H9 (cell line): ENCODE data around the gene MRM1. TPM values are rescaled to one million over a fixed set of nuclear protein-coding genes. Genes with fewer than 3 reads are reported as not detected.
A peak's percentile ranks its signal among the peaks of the same experiment; 100 is the strongest.

Experiments used
- DNase-seq: peaks from one replicate; pipeline ENCODE4 v3.0.0-alpha.2; 2017
- H2AFZ ChIP-seq: one replicate; pipeline ENCODE4 v1.6.1; 2013; ENCODE audit warnings: mild to moderate bottlenecking, low read length, control low read depth, moderate library complexity
- H2AK5ac ChIP-seq: 2 replicates; pipeline ENCODE4 v1.6.1; 2013; ENCODE audit warnings: low read length, control low read depth, mixed read lengths; ENCODE audit not compliant: insufficient read length
- H2BK120ac ChIP-seq: one replicate; pipeline ENCODE4 v1.6.1; 2013; ENCODE audit warnings: low read depth, mild to moderate bottlenecking, low read length, control low read depth, inconsistent platforms; ENCODE audit not compliant: poor library complexity, severe bottlenecking
- H2BK12ac ChIP-seq: 2 replicates; pipeline ENCODE4 v1.6.1; 2013; ENCODE audit warnings: low read length, control low read depth, mixed read lengths, low read depth; ENCODE audit not compliant: insufficient read length
- H2BK15ac ChIP-seq: 2 replicates; pipeline ENCODE4 v1.6.1; 2013; ENCODE audit warnings: low read depth, low read length, control low read depth
- H2BK20ac ChIP-seq: one replicate; pipeline ENCODE4 v1.6.1; 2013; ENCODE audit warnings: low read depth, mild to moderate bottlenecking, low read length, control low read depth, inconsistent platforms; ENCODE audit not compliant: poor library complexity, severe bottlenecking
- H2BK5ac ChIP-seq: 2 replicates; pipeline ENCODE4 v1.6.1; 2013; ENCODE audit warnings: low read length, control low read depth, mixed read lengths; ENCODE audit not compliant: insufficient read length
- H3K14ac ChIP-seq: 2 replicates; pipeline ENCODE4 v1.6.1; 2013; ENCODE audit warnings: low read length, control low read depth; ENCODE audit not compliant: insufficient read depth
- H3K18ac ChIP-seq: 2 replicates; pipeline ENCODE4 v1.6.1; 2013; ENCODE audit warnings: low read depth, mild to moderate bottlenecking, mixed read lengths, low read length, control low read depth; ENCODE audit not compliant: insufficient read length
- H3K23ac ChIP-seq: 2 replicates; pipeline ENCODE4 v1.6.1; 2013; ENCODE audit warnings: low read length, control low read depth, mixed read lengths, low read depth; ENCODE audit not compliant: insufficient read length
- H3K23me2 ChIP-seq: 2 replicates; pipeline ENCODE4 v1.6.1; 2013; ENCODE audit warnings: low read depth, mild to moderate bottlenecking, mixed read lengths, low read length, control low read depth; ENCODE audit not compliant: insufficient read length, poor library complexity, severe bottlenecking
- H3K27ac ChIP-seq: 2 replicates; pipeline ENCODE4 v1.5.1; 2013; ENCODE audit warnings: low read length, control low read depth, mixed read lengths, low read depth; ENCODE audit not compliant: insufficient read length
- H3K27me3 ChIP-seq: 2 replicates; pipeline ENCODE4 v1.6.1; 2013; ENCODE audit warnings: low read length, control low read depth, inconsistent platforms; ENCODE audit not compliant: insufficient read depth
- H3K4ac ChIP-seq: 2 replicates; pipeline ENCODE4 v1.6.1; 2013; ENCODE audit warnings: low read depth, mild to moderate bottlenecking, control low read depth, inconsistent platforms, low read length, moderate library complexity
- H3K4me1 ChIP-seq: 2 replicates; pipeline ENCODE4 v1.6.1; 2013; ENCODE audit warnings: low read length, control low read depth, inconsistent platforms; ENCODE audit not compliant: insufficient read depth
- H3K4me2 ChIP-seq: 2 replicates; pipeline ENCODE4 v1.6.1; 2013; ENCODE audit warnings: low read length, control low read depth, mixed read lengths; ENCODE audit not compliant: insufficient read length, insufficient read depth
- H3K56ac ChIP-seq: 2 replicates; pipeline ENCODE4 v1.6.1; 2013; ENCODE audit warnings: low read depth, mild to moderate bottlenecking, mixed read lengths, low read length, control low read depth; ENCODE audit not compliant: insufficient read length
- H3K79me1 ChIP-seq: 2 replicates; pipeline ENCODE4 v1.6.1; 2013; ENCODE audit warnings: low read depth, mild to moderate bottlenecking, moderate library complexity, low read length, control low read depth, inconsistent platforms; ENCODE audit not compliant: insufficient read depth, poor library complexity, severe bottlenecking
- H3K79me2 ChIP-seq: 2 replicates; pipeline ENCODE4 v1.6.1; 2013; ENCODE audit warnings: low read length, control low read depth, inconsistent platforms; ENCODE audit not compliant: insufficient read depth
- H3K9ac ChIP-seq: 2 replicates; pipeline ENCODE4 v1.6.1; 2013; ENCODE audit warnings: low read length, control low read depth, mixed read lengths; ENCODE audit not compliant: insufficient read length; ENCODE audit errors: extremely low read depth
- H3K9me3 ChIP-seq: one replicate; pipeline ENCODE4 v1.6.1; 2013; ENCODE audit warnings: low read depth, low read length, inconsistent platforms; ENCODE audit not compliant: control insufficient read depth
- H3T11ph ChIP-seq: one replicate; pipeline ENCODE4 v1.6.1; 2013; ENCODE audit warnings: mild to moderate bottlenecking, low read length, control low read depth, inconsistent platforms
- H4K20me1 ChIP-seq: one replicate; pipeline ENCODE4 v1.6.1; 2013; ENCODE audit not compliant: control insufficient read depth, insufficient read length, insufficient read depth
- H4K5ac ChIP-seq: 2 replicates; pipeline ENCODE4 v1.6.1; 2013; ENCODE audit warnings: low read depth, mild to moderate bottlenecking, mixed read lengths, low read length, control low read depth; ENCODE audit not compliant: insufficient read length
- H4K8ac ChIP-seq: replicated peaks from 2 replicates; pipeline ENCODE4 v1.6.1; 2013; ENCODE audit warnings: low read length, control low read depth, mixed read lengths, low read depth; ENCODE audit not compliant: insufficient read length
- H4K91ac ChIP-seq: 2 replicates; pipeline ENCODE4 v1.6.1; 2013; ENCODE audit warnings: low read depth, mild to moderate bottlenecking, moderate library complexity, mixed read lengths, low read length, control low read depth; ENCODE audit not compliant: insufficient read length
- H3K27ac Mint-ChIP-seq, 3 experiments: 2 replicates in 2 of 3; 3 replicates in 1 of 3; pipeline ENCODE4 v1.8.0; 2020 to 2021; ENCODE audit warnings: mixed read lengths in 3 of 3, mild to moderate bottlenecking in 1 of 3, moderate library complexity in 1 of 3
- H3K27me3 Mint-ChIP-seq: 2 replicates; pipeline ENCODE4 v1.8.0; 2021; ENCODE audit warnings: low read depth, mild to moderate bottlenecking, moderate library complexity, mixed read lengths
- H3K36me3 Mint-ChIP-seq, 3 experiments: 2 replicates in 2 of 3; 3 replicates in 1 of 3; pipeline ENCODE4 v1.8.0; 2020 to 2021; ENCODE audit warnings: low read depth in 3 of 3, mixed read lengths in 3 of 3; ENCODE audit not compliant: insufficient read depth in 1 of 3
- H3K4me1 Mint-ChIP-seq, 2 experiments: 2 replicates each; pipeline ENCODE4 v1.8.0; 2020; ENCODE audit warnings: mixed read lengths in 2 of 2
- H3K4me3 Mint-ChIP-seq, 2 experiments: 2 replicates in 1 of 2; 3 replicates in 1 of 2; pipeline ENCODE4 v1.8.0; 2020 to 2021; ENCODE audit warnings: mild to moderate bottlenecking in 2 of 2, mixed read lengths in 2 of 2, moderate library complexity in 1 of 2
- H3K9me3 Mint-ChIP-seq, 2 experiments: 2 replicates in 1 of 2; 3 replicates in 1 of 2; pipeline ENCODE4 v1.8.0; 2020; ENCODE audit warnings: mild to moderate bottlenecking in 2 of 2, mixed read lengths in 2 of 2, moderate library complexity in 1 of 2
- CTCF ChIP-seq: fragments of 200-600 bp; sonication (generic); conservative IDR thresholded peaks from 3 replicates; pipeline ENCODE4 v1.8.0; 2021; ENCODE audit warnings: antibody characterized with exemption, mild to moderate bottlenecking
- WGBS: extraction: QIAGEN DNeasy Blood & Tissue Kit; methylation state at CpG from one replicate; pipeline ENCODE4 v1.1.7; 2013; ENCODE audit warnings: missing lambda C conversion rate, low lambda C conversion rate, mixed read lengths; ENCODE audit not compliant: insufficient read length; ENCODE audit errors: extremely low coverage; 5-methylcytosine and 5-hydroxymethylcytosine counted together
- total RNA-seq: library from RNA; stranded (reverse); gene quantifications from 2 replicates; pipeline ENCODE4 v1.2.1, GENCODE V29; 2021

The MRM1 gene
- total RNA-seq, 1 experiment from 2014 or later: 10.3 TPM

GRCh38 chr17:36597866-36598777, 3.3 kb upstream of the MRM1 start:
- Histone ChIP-seq H3K27me3 (no peaks in the 10 kb centered on the region), H3K23me2 (peaks cover 19% of the 10 kb centered on the region), H2AK5ac (no peak overlapping the region), H3K27ac (no peak overlapping the region), H3K79me2 (no peaks in the 10 kb centered on the region), H4K8ac (no peak overlapping the region), H2BK12ac (no peak overlapping the region), H4K91ac (no peak overlapping the region), H2BK20ac (no peak overlapping the region), H4K20me1 (no peaks in the 10 kb centered on the region), H3K4me2 (no peak overlapping the region), H3K79me1 (no peaks in the 10 kb centered on the region), H2BK120ac (no peak overlapping the region), H2BK5ac (no peak overlapping the region), H3K4me1 (no peaks in the 10 kb centered on the region; the same call in 1 of the 2 replicates), H4K5ac (no peak overlapping the region), H2AFZ (no peak overlapping the region), H2BK15ac (no peak overlapping the region), H3K23ac (no peak overlapping the region), H3K4ac (no peak overlapping the region), H3K56ac (no peak overlapping the region), H3T11ph (no peak overlapping the region), H3K9me3 (no peaks in the 10 kb centered on the region), H3K9ac (no peak overlapping the region), H3K18ac (no peak overlapping the region), H3K14ac (no peak overlapping the region)
- TF ChIP-seq CTCF: no peak
- Mint-ChIP-seq H3K27me3 (no peaks in the 10 kb centered on the region; the same call in 1 of the 2 replicates), H3K4me1 (peaks cover 28 to 32% of the 10 kb centered on the region in 2 experiments), H3K36me3 (peaks cover 9 to 38% (median 36%) of the 10 kb centered on the region in 3 experiments; a peak in 5 of 7 replicates), H3K4me3 (no peak overlapping the region), H3K27ac (peak overlapping the region in 1 of 3 experiments; percentile 44; a peak in 2 of 7 replicates), H3K9me3 (no peaks in the 10 kb centered on the region)
- no peak for DNase-seq
- WGBS: no CpG with 5 or more reads among the region's 11 CpGs
